Small intestine (tissue), 7 donors: ENCODE measurements around the gene PPP1R37. TPM values are rescaled to one million over a fixed set of nuclear protein-coding genes. Genes with fewer than 3 reads are reported as not detected.

Experiments
- DNase-seq, 2 donors: peaks; one replicate each; pipeline versions ENCODE4 v3.0.0 to v3.0.0-alpha.2; 2013
- FAIRE-seq: peaks from 2 replicates; lab custom pipeline; 2012; peaks lifted over from hg19 to GRCh38; lab: Jason Lieb, UNC
- H3K27ac ChIP-seq, 3 donors: one replicate each; pipeline ENCODE4 v1.5.1; 2013; ENCODE audit warnings: low read length in 2 of 3, mild to moderate bottlenecking in 2 of 3, control low read depth in 1 of 3, inconsistent platforms in 1 of 3, low read depth in 1 of 3, moderate library complexity in 1 of 3
- H3K27me3 ChIP-seq, 3 donors: one replicate each; pipeline ENCODE4 v1.6.1; 2013; ENCODE audit warnings: low read length in 3 of 3, inconsistent platforms in 1 of 3; ENCODE audit not compliant: control insufficient read depth in 3 of 3, insufficient read depth in 3 of 3
- H3K36me3 ChIP-seq, 3 donors: one replicate each; pipeline ENCODE4 v1.6.1; 2013; ENCODE audit warnings: low read length in 3 of 3, inconsistent platforms in 1 of 3, low read depth in 1 of 3, mild to moderate bottlenecking in 1 of 3, moderate library complexity in 1 of 3; ENCODE audit not compliant: control insufficient read depth in 3 of 3, insufficient read depth in 2 of 3
- H3K4me1 ChIP-seq, 3 donors: one replicate each; pipeline ENCODE4 v1.6.1; 2013; ENCODE audit warnings: low read length in 2 of 3, inconsistent platforms in 1 of 3, low read depth in 1 of 3, mild to moderate bottlenecking in 1 of 3, moderate library complexity in 1 of 3; ENCODE audit not compliant: control insufficient read depth in 3 of 3, insufficient read depth in 2 of 3
- H3K4me3 ChIP-seq, 3 donors: one replicate each; pipeline ENCODE4 v1.5.1; 2013; ENCODE audit warnings: low read length in 3 of 3, control low read depth in 1 of 3, inconsistent platforms in 1 of 3, low read depth in 1 of 3, mild to moderate bottlenecking in 1 of 3, moderate library complexity in 1 of 3
- H3K9me3 ChIP-seq, 2 donors: one replicate each; pipeline ENCODE4 v1.6.1; 2013; ENCODE audit warnings: low read depth in 1 of 2, low read length in 1 of 2; ENCODE audit not compliant: control insufficient read depth in 2 of 2, insufficient read depth in 1 of 2
- WGBS, 3 donors: extraction: QIAGEN DNeasy Blood & Tissue Kit; methylation state at CpG; one replicate each; pipeline ENCODE4 v1.1.7; 2013; 5-methylcytosine and 5-hydroxymethylcytosine counted together
- polyA plus RNA-seq, 4 donors: library from polyadenylated mRNA; stranded (reverse) in 3 of 4; unstranded in 1 of 4; fragments of 200-250 nt in 3 of 4; fragments of 120-200 nt in 1 of 4; gene quantifications; one replicate each; pipeline versions ENCODE4 v1.2.1 to v1.2.3, GENCODE V29; 2013
- donor health status: healthy with polysubstance abuse.
- donor health status: control.
- donor health status: control.
- donor health status: Bipolar disorder and iron deficiency.
- donor health status: healthy.

The PPP1R37 gene
- polyA plus RNA-seq, 4 donors = 19.5 to 47.0 (median 31.6) TPM

GRCh38 chr19:45170146-45171106, 77.4 kb downstream of the PPP1R37 start:
- Histone ChIP-seq H3K36me3 (peaks cover 0 to 16% (median 0%) of the 10 kb centered on the region in 3 donors), H3K27ac (no peak overlapping the region), H3K4me1 (peaks cover 0 to 3% (median 0%) of the 10 kb centered on the region in 3 donors), H3K9me3 (no peaks in the 10 kb centered on the region), H3K27me3 (no peaks in the 10 kb centered on the region), H3K4me3 (no peak overlapping the region)
- 80 to 92% (median 81%) methylated on average over 19 to 21 of the region's 21 CpGs for WGBS, 3 donors
- FAIRE-seq = no peak
- DNase-seq = no peak

GRCh38 chr19:45171211-45171623, 78.2 kb downstream of the PPP1R37 start:
- no peaks in the 10 kb centered on the region for H3K9me3 ChIP-seq
- FAIRE-seq = no peak
- 33 to 35% (median 33%) methylated on average over 7 of the region's 7 CpGs for WGBS, 3 donors
- H3K36me3 ChIP-seq = peaks cover 0 to 16% (median 0%) of the 10 kb centered on the region in 3 donors
- no peaks in the 10 kb centered on the region for H3K27me3 ChIP-seq
- DNase-seq = peak in 1 of 2 donors; percentile 37
- H3K4me1 ChIP-seq = peaks cover 0 to 3% (median 0%) of the 10 kb centered on the region in 3 donors
- H3K27ac ChIP-seq = peak overlapping the region in 1 of 3 donors; percentile 64
- H3K4me3 ChIP-seq = no peak overlapping the region

DNA sequence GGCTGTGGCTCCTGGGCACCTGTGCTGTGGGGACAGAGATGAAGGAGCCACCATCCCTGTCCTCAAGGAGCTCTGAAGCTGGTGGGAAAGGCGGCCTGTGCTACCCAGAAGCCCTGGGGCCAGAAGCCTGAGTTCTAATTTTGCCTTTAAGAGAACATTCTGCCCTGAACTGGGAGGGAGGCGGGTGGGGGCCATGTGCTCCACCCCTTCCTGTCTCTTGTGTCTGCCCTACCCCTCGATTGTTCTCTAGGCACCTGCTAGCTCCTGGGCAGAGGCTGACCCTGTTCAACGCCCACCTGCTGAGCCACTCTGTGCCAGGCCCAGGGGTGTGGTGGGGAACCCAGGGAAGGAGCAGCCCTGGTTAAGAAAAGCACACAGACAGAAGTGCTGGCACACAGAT, 79.2 kb downstream of the PPP1R37 start:
- peak overlapping the region in 1 of 3 donors; percentile 57 for H3K27ac ChIP-seq
- peaks cover 0 to 16% (median 0%) of the 10 kb centered on the region in 3 donors for H3K36me3 ChIP-seq
- DNase-seq = no peak
- FAIRE-seq = no peak
- H3K4me3 ChIP-seq = no peak overlapping the region
- no peaks in the 10 kb centered on the region for H3K9me3 ChIP-seq
- peaks cover 0 to 7% (median 4%) of the 10 kb centered on the region in 3 donors for H3K4me1 ChIP-seq
- no peaks in the 10 kb centered on the region for H3K27me3 ChIP-seq
- 32 to 47% (median 46%) methylated on average over 4 of the region's 4 CpGs for whole genome bisulfite sequencing, 3 donors

- peak overlapping the region in 1 of 3 donors; percentile 57 for H3K27ac ChIP-seq
- no peaks in the 10 kb centered on the region for H3K27me3 ChIP-seq
- peaks cover 0 to 16% (median 0%) of the 10 kb centered on the region in 3 donors for H3K36me3 ChIP-seq
- no peak overlapping the region for H3K4me3 ChIP-seq
- H3K4me1 ChIP-seq = peaks cover 0 to 8% (median 7%) of the 10 kb centered on the region in 3 donors
- WGBS, 3 donors = 60 to 76% (median 70%) methylated on average over 17 of the region's 18 CpGs
- DNase-seq (no peak), FAIRE-seq (no peak)
- H3K9me3 ChIP-seq = no peaks in the 10 kb centered on the region
These were observed 79.7 kb downstream of the PPP1R37 start for GRCh38 chr19:45172611-45173208.

DNA sequence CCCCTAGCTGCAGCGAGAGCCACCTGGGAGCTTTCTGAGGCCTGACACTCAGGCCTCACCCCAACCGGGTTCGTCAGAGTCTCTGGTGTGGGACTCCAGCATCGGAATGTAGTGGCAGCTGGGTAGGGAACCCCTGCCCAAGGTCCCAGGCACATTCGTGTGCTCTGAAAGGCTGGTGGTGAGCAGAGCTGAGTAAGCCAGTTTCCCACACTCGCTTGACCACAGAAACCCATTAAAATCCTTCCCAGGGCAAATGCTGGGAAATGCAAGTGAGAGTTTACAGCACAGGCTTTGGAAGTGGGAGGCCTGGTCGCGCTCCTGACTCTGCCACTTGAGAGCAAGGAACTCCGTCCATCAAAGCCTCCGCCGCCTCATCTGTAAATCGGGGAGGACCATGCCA, 80.8 kb downstream of the PPP1R37 start:
- no peaks in the 10 kb centered on the region for H3K27me3 ChIP-seq
- peaks cover 0 to 16% (median 0%) of the 10 kb centered on the region in 3 donors for H3K36me3 ChIP-seq
- peaks cover 0 to 8% (median 7%) of the 10 kb centered on the region in 3 donors for H3K4me1 ChIP-seq
- DNase-seq (no peak), FAIRE-seq (no peak)
- H3K9me3 ChIP-seq = no peaks in the 10 kb centered on the region
- H3K4me3 ChIP-seq = no peak overlapping the region
- WGBS, 3 donors = 83 to 91% (median 87%) methylated on average over 12 of the region's 12 CpGs
- H3K27ac ChIP-seq = no peak overlapping the region

DNA sequence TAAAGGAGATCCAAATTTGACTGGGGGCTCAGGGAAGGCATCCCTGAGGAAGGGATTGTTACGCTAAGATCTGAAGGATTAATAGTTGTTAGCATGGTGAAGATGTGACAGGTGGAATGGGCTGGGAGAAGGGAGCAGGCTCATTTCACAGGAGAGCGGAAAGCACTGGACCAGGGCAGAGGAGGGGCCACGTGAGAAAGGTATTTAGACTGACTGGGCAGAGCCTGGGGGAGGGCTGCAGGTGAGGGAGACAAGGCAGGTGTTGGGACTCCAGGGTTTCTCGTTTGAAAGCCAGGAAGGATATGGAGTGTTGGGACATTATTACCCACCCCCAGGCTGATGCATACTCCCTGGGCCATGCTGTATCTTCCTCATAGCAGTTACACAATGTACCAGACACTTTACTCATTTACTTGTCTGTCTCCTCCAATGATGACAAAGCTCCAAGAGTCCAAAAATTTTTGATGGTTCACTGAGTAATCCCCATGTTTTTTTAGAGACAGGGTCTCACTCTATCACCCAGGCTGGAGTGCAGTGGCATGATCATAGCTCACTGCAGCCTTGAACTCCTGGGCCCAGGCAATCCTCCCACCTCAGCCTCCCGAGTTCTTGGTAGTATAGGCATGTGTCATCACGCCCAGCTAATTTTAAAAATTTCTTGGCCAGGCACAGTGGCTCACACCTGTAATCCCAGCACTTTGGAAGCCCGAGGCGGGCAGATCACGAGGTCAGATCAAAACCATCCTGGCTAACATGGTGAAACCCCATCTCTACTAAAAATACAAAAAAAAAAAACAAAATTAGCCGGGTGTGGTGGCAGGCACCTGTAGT, 82.8 kb downstream of the PPP1R37 start:
- no peaks in the 10 kb centered on the region for H3K27me3 ChIP-seq
- H3K27ac ChIP-seq = no peak overlapping the region
- H3K4me1 ChIP-seq = peaks cover 0 to 16% (median 12%) of the 10 kb centered on the region in 3 donors
- DNase-seq (no peak), FAIRE-seq (no peak)
- no peak overlapping the region for H3K4me3 ChIP-seq
- H3K9me3 ChIP-seq = no peaks in the 10 kb centered on the region
- H3K36me3 ChIP-seq = peaks cover 0 to 9% (median 0%) of the 10 kb centered on the region in 3 donors
- WGBS, 3 donors = 77 to 82% (median 78%) methylated on average over 10 of the region's 10 CpGs

DNA sequence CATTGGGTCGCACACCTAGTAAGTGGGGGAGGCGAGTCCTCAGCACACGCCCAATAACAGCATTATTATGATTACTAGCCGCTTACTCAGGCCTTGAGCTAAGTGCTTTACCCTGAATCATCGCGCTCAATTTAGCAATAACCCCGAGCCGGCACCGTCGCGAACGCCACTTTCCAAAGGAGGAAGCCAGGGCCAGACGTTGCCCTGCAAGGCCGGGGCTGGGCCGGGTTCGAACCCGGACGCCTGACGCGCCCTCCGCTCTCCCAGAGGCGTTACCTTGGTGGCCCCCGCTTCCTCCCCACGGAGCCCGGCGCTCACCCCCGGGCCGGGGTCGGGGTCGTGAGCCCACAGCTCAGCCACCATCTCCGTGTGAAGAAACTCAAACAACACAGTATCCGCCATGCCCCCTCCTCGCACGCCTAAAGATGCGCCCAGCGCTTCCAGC, 84.9 kb downstream of the PPP1R37 start, which contains the start of gene TRAPPC6A:
Gene TRAPPC6A (minus strand): TSS at position 421 of the 445 bp plus-strand sequence. CDS start 19 bp downstream, at position 402.
- no peak for DNase-seq
- Histone ChIP-seq H3K27me3 (no peaks in the 10 kb centered on the region), H3K9me3 (no peaks in the 10 kb centered on the region), H3K36me3 (peaks cover 0 to 22% (median 2%) of the 10 kb centered on the region in 3 donors), H3K27ac (peak within 1 kb of the TSS; percentile 88 to 98 (median 92)), H3K4me1 (peaks cover 0 to 13% (median 12%) of the 10 kb centered on the region in 3 donors), H3K4me3 (peak within 1 kb of the TSS; percentile 74 to 96 (median 86))
- FAIRE-seq = no peak
- WGBS, 3 donors = 0 to 1% (median 0%) methylated on average over 35 to 36 of the region's 36 CpGs
